Activated naive CD8-positive, alpha-beta T cell treated with anti-CD3 and anti-CD28 coated beads, Interleukin-2, amount 50 U/mL, for 24 hours (primary cell): ENCODE measurements around the gene NTNG2.

Experiments
- ATAC-seq: fragments of 150-1000 bp; cut with Tn5 transposase; one replicate; pipeline ENCODE4 v1.10.0; 2021
- DNase-seq: peaks from one replicate; pipeline ENCODE4 v3.0.0; 2021
- H3K27ac Mint-ChIP-seq: one replicate; pipeline ENCODE4 v1.8.0; 2021; ENCODE audit warnings: mild to moderate bottlenecking, mixed read lengths
- H3K27me3 Mint-ChIP-seq: one replicate; pipeline ENCODE4 v1.8.0; 2021; ENCODE audit warnings: mixed read lengths
- H3K36me3 Mint-ChIP-seq: one replicate; pipeline ENCODE4 v1.8.0; 2021; ENCODE audit warnings: low read depth, mixed read lengths
- H3K4me1 Mint-ChIP-seq: one replicate; pipeline ENCODE4 v1.8.0; 2021; ENCODE audit warnings: mixed read lengths
- H3K4me3 Mint-ChIP-seq: one replicate; pipeline ENCODE4 v1.8.0; 2021; ENCODE audit warnings: mild to moderate bottlenecking, moderate library complexity, mixed read lengths
- H3K9me3 Mint-ChIP-seq: one replicate; pipeline ENCODE4 v1.8.0; 2021; ENCODE audit warnings: mixed read lengths

Gene NTNG2

GRCh38 chr9:132141344-132141947, 20.4 kb upstream of the NTNG2 start:
- H3K27me3 Mint-ChIP-seq, result peaks cover 79% of the 10 kb centered on the region
- ATAC-seq, result no peak
- no peaks in the 10 kb centered on the region for H3K36me3 Mint-ChIP-seq
- no peak overlapping the region for H3K27ac Mint-ChIP-seq
- peak overlapping the region; percentile 18 for H3K4me3 Mint-ChIP-seq
- H3K4me1 Mint-ChIP-seq, result peaks cover 16% of the 10 kb centered on the region
- H3K9me3 Mint-ChIP-seq, result no peaks in the 10 kb centered on the region
- no peak for DNase-seq

- Mint-ChIP-seq H3K4me3 (no peak overlapping the region), H3K4me1 (peaks cover 16% of the 10 kb centered on the region), H3K9me3 (no peaks in the 10 kb centered on the region), H3K27ac (no peak overlapping the region), H3K36me3 (no peaks in the 10 kb centered on the region), H3K27me3 (peaks cover 81% of the 10 kb centered on the region)
- ATAC-seq (no peak), DNase-seq (no peak)
Measured at GRCh38 chr9:132141948-132142594, 19.8 kb upstream of the NTNG2 start.

DNA sequence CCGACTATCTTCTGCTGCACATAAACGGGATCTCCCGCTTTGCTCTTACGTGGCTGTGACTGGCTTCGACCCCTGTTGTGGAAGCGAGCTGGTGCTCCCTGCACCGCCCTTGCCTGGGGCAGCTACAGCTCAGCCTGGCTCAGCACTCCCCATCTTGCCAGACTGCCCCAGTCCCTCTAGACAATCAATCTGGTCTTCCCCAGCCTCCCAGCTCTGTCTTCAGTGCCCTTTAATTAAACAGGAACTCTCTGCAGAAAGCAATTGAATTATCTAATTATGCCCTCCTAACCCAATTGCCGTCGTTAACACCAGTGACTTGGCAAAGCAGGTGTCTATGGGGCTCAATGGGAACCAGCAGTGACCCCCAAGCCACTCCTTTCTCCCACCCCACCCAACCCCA, 18.9 kb upstream of the NTNG2 start:
- peaks cover 19% of the 10 kb centered on the region for H3K4me1 Mint-ChIP-seq
- ATAC-seq, result no peak

GRCh38 chr9:132143359-132143758, 18.5 kb upstream of the NTNG2 start:
- peaks cover 19% of the 10 kb centered on the region for H3K4me1 Mint-ChIP-seq
- no peak overlapping the region for H3K27ac Mint-ChIP-seq
- ATAC-seq (no peak), DNase-seq (no peak)
- peaks cover 83% of the 10 kb centered on the region for H3K27me3 Mint-ChIP-seq
- no peaks in the 10 kb centered on the region for H3K9me3 Mint-ChIP-seq
- no peaks in the 10 kb centered on the region for H3K36me3 Mint-ChIP-seq
- H3K4me3 Mint-ChIP-seq, result no peak overlapping the region

More for the DNA sequence above, 18.9 kb upstream of the NTNG2 start:
- Mint-ChIP-seq H3K4me3 (no peak overlapping the region), H3K27me3 (peaks cover 82% of the 10 kb centered on the region), H3K36me3 (no peaks in the 10 kb centered on the region), H3K9me3 (no peaks in the 10 kb centered on the region), H3K27ac (no peak overlapping the region)
- no peak for DNase-seq

DNA sequence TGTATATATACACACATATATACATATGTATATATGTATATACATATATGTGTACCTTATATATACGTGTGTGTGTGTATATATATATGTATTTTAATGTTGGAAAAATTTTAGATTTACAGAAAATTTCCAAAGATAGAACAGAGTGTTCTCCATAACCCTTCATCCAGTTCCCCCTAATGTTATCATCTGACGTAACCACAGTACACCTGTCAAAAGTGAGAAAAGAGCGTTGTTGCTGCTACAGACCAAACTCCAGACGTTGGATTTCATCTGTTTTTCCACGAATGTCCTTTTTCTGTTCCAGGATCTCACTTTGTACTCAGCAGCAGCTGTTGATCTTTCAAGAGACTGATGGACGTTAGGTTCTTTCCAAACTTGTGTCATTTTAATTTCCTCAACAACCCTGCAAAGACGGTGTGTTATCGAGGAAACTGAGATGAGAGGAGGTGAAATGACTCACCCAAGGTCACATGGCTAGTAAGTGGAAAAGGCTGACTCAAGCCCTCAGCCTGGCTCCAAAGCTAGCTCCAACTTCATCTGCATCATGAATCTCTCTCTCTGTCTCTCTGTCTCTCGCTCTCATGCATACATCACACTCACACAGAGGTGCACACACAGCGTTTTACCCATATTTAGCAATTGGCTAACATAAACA, 17.0 kb upstream of the NTNG2 start:
- H3K27ac Mint-ChIP-seq, result no peak overlapping the region
- ATAC-seq, result peak; percentile 86
- H3K4me1 Mint-ChIP-seq, result peaks cover 16% of the 10 kb centered on the region
- peaks cover 78% of the 10 kb centered on the region for H3K27me3 Mint-ChIP-seq
- no peaks in the 10 kb centered on the region for H3K9me3 Mint-ChIP-seq
- H3K36me3 Mint-ChIP-seq, result no peaks in the 10 kb centered on the region
- no peak for DNase-seq
- no peak overlapping the region for H3K4me3 Mint-ChIP-seq

DNA sequence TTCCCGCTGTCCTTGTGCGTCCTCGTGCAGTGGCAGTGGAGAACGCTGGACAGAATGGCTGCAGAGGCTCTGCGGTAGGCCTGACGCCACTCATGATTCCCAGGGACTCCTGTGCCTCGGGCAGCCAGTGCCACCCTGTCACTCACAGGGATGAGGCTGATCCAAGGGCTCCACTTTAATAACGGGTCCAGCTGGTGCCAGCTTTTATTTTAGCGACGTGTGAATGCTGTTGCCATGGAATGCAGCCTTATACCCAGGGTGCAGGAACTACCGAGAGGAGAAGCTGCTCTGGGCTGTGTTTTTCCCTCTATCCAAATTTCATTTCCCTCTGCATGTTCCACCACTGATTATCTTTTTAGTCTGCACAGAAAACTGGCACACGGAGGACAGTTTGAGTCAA, 15.8 kb upstream of the NTNG2 start:
- Mint-ChIP-seq H3K4me1 (peaks cover 15% of the 10 kb centered on the region), H3K27me3 (peaks cover 67% of the 10 kb centered on the region), H3K36me3 (no peaks in the 10 kb centered on the region), H3K9me3 (no peaks in the 10 kb centered on the region), H3K27ac (no peak overlapping the region), H3K4me3 (no peak overlapping the region)
- ATAC-seq (no peak), DNase-seq (no peak)

GRCh38 chr9:132146575-132146974, 15.3 kb upstream of the NTNG2 start:
- no peak overlapping the region for H3K27ac Mint-ChIP-seq
- no peaks in the 10 kb centered on the region for H3K9me3 Mint-ChIP-seq
- ATAC-seq (no peak), DNase-seq (no peak)
- peaks cover 66% of the 10 kb centered on the region for H3K27me3 Mint-ChIP-seq
- H3K4me3 Mint-ChIP-seq, result no peak overlapping the region
- H3K36me3 Mint-ChIP-seq, result no peaks in the 10 kb centered on the region
- peaks cover 13% of the 10 kb centered on the region for H3K4me1 Mint-ChIP-seq

GRCh38 chr9:132147331-132147730, 14.5 kb upstream of the NTNG2 start:
- no peak overlapping the region for H3K4me3 Mint-ChIP-seq
- peaks cover 10% of the 10 kb centered on the region for H3K4me1 Mint-ChIP-seq
- no peaks in the 10 kb centered on the region for H3K9me3 Mint-ChIP-seq
- ATAC-seq (no peak), DNase-seq (no peak)
- peaks cover 64% of the 10 kb centered on the region for H3K27me3 Mint-ChIP-seq
- no peaks in the 10 kb centered on the region for H3K36me3 Mint-ChIP-seq
- H3K27ac Mint-ChIP-seq, result no peak overlapping the region

DNA sequence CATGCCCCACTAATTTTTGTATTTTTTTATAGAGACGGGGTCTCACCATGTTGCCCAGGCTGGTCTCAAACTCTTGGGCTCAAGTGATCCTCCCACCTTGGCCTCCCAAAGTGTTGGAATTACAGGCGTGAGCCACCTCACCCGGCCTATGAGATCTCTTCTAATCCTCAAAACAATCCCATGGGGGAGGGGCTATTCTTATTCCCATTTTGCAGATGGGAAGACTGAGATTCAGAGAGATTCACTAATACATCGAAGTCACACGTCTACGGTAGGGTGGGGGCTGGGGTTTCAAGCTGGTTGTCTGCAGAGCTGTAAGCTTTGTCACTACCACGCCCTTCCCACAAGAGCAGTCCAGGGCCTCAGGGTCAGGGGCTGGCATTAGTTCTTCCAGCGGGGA, 14.0 kb upstream of the NTNG2 start:
- no peak overlapping the region for H3K27ac Mint-ChIP-seq
- H3K4me3 Mint-ChIP-seq, result no peak overlapping the region
- peaks cover 61% of the 10 kb centered on the region for H3K27me3 Mint-ChIP-seq
- H3K9me3 Mint-ChIP-seq, result no peaks in the 10 kb centered on the region
- ATAC-seq (no peak), DNase-seq (no peak)
- no peaks in the 10 kb centered on the region for H3K36me3 Mint-ChIP-seq
- H3K4me1 Mint-ChIP-seq, result peaks cover 10% of the 10 kb centered on the region

GRCh38 chr9:132150256-132150655, 11.6 kb upstream of the NTNG2 start:
- H3K27me3 Mint-ChIP-seq, result peaks cover 52% of the 10 kb centered on the region
- no peak overlapping the region for H3K4me3 Mint-ChIP-seq
- no peaks in the 10 kb centered on the region for H3K9me3 Mint-ChIP-seq
- DNase-seq, result no peak
- no peaks in the 10 kb centered on the region for H3K36me3 Mint-ChIP-seq
- no peak for ATAC-seq
- peaks cover 4% of the 10 kb centered on the region for H3K4me1 Mint-ChIP-seq
- no peak overlapping the region for H3K27ac Mint-ChIP-seq

- H3K36me3 Mint-ChIP-seq, result no peaks in the 10 kb centered on the region
- peaks cover 3% of the 10 kb centered on the region for H3K4me1 Mint-ChIP-seq
- H3K27me3 Mint-ChIP-seq, result peaks cover 47% of the 10 kb centered on the region
- ATAC-seq (no peak), DNase-seq (no peak)
- H3K4me3 Mint-ChIP-seq, result no peak overlapping the region
- H3K27ac Mint-ChIP-seq, result no peak overlapping the region
- H3K9me3 Mint-ChIP-seq, result no peaks in the 10 kb centered on the region
Measured at GRCh38 chr9:132151118-132151517, 10.7 kb upstream of the NTNG2 start.

GRCh38 chr9:132152231-132152630, 9.6 kb upstream of the NTNG2 start:
- no peak for ATAC-seq
- Mint-ChIP-seq H3K9me3 (no peaks in the 10 kb centered on the region), H3K36me3 (no peaks in the 10 kb centered on the region), H3K4me1 (peaks cover 1% of the 10 kb centered on the region), H3K27ac (no peak overlapping the region), H3K27me3 (peaks cover 36% of the 10 kb centered on the region), H3K4me3 (no peak overlapping the region)
- DNase-seq, result no peak

- no peak for DNase-seq
- no peak for ATAC-seq
- Mint-ChIP-seq H3K36me3 (no peaks in the 10 kb centered on the region), H3K27me3 (peaks cover 28% of the 10 kb centered on the region), H3K27ac (no peak overlapping the region), H3K9me3 (no peaks in the 10 kb centered on the region), H3K4me3 (no peak overlapping the region), H3K4me1 (peaks cover 3% of the 10 kb centered on the region)
Measured at GRCh38 chr9:132154863-132155567, 6.8 kb upstream of the NTNG2 start.

DNA sequence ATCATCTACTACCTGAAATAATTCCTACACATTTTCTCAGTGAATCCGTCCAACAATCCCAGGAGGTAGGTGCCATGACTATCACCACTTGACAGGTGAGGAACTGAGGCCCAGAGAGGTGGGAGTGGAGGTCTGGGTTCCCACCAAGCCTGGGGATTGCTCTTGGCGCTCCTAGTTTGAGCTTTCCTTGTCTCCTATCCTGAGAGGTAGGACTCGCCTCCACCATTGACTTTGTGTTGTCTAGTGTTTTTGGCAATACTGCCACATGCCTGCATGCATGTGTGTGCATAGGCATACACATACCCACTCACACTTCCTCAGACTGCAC, 6.3 kb upstream of the NTNG2 start:
- DNase-seq, result no peak
- peaks cover 4% of the 10 kb centered on the region for H3K4me1 Mint-ChIP-seq
- no peaks in the 10 kb centered on the region for H3K9me3 Mint-ChIP-seq
- H3K36me3 Mint-ChIP-seq, result no peaks in the 10 kb centered on the region
- no peak overlapping the region for H3K27ac Mint-ChIP-seq
- H3K4me3 Mint-ChIP-seq, result no peak overlapping the region
- H3K27me3 Mint-ChIP-seq, result peaks cover 31% of the 10 kb centered on the region
- no peak for ATAC-seq

- Mint-ChIP-seq H3K4me1 (peaks cover 5% of the 10 kb centered on the region), H3K9me3 (no peaks in the 10 kb centered on the region), H3K36me3 (no peaks in the 10 kb centered on the region), H3K4me3 (no peak overlapping the region), H3K27ac (no peak overlapping the region), H3K27me3 (peaks cover 30% of the 10 kb centered on the region)
- DNase-seq (no peak), ATAC-seq (no peak)
Measured at GRCh38 chr9:132156262-132156661, 5.6 kb upstream of the NTNG2 start.
